SW480 (cell line): ENCODE measurements around the gene MED25.

Experiments
- DNase-seq: peaks from one replicate; pipeline ENCODE4 v3.0.0-alpha.2; 2016; ENCODE audit warnings: low spot score

MED25 gene

GRCh38 chr19:49873834-49874233, 55.7 kb downstream of the MED25 start:
- DNase-seq, result no peak

- no peak for DNase-seq
Measured at GRCh38 chr19:49874503-49875157, 56.5 kb downstream of the MED25 start.

DNA sequence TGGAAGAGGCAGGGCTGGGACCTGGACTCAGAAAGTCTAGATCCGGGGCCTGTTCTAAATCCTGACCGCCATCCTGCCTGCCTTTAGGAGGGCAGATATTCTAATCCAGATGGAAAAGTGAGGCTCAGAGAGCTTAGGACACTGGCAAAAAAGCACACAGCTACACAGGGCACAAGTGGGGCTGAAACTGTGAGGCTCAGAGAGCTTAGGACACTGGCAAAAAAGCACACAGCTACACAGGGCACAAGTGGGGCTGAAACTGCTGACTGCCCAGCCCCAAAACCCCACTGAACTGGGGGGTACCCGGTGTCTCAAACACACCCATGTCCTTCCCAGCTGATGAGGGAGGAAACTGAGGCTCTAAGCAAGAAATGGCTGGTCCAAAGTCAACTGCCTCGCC, 57.1 kb downstream of the MED25 start:
- no peak for DNase-seq

DNA sequence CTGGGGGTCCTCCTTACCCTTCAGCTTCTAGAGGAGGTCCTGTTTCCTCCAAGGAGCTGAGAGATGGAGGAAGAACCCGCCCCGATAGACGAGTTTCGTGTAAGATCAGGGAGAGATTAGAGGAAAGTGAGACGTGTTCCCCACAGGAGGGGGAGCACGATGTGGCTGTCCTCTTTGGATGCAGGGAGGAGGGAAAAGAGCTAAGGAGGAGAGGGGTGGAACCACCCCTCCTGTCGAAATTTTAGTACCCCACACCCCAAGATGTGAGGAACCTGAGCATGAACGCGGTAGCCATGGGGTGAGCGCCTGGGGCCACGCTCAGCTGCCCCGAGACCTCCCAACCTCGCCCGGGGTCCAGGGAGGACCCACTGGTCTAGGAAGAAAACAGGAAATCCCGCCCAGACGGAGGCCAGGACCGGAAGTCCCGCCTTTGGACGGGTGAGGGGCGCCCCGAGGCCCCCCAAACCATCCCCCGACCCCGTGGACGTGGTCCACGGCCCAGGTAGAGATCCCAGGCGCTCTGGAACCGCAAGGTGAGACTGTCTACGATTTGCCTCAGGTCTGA, 57.9 kb downstream of the MED25 start:
- no peak for DNase-seq

DNA sequence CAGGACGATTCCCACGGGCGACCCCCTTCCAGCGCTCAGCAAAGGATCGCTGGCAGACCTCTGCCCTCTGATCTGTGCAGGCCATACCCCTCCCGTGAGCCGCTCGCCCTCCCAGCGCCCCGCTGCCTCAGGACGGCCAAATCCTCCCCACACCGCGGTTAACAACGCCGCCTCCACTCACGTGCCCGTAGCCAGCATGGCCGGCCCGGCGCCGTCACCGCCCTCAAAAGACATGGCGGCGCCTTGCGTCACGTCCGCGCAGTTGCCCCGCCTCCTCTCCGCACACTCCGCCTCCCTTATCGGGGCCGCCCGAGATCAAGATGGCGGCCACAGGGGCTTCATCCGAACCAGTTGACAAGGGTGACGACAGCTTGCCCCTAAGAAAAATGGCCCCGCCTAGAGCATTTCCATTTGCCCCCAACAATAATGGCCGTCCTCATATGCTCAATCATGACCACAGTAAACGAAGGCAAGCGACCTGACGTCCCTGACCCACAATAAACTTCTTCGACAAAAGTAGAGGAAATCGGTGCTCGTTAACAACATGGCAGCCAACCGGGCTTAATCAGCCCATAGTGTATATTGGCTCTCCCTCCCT, 58.4 kb downstream of the MED25 start:
- DNase-seq, result peak; percentile 100

DNA sequence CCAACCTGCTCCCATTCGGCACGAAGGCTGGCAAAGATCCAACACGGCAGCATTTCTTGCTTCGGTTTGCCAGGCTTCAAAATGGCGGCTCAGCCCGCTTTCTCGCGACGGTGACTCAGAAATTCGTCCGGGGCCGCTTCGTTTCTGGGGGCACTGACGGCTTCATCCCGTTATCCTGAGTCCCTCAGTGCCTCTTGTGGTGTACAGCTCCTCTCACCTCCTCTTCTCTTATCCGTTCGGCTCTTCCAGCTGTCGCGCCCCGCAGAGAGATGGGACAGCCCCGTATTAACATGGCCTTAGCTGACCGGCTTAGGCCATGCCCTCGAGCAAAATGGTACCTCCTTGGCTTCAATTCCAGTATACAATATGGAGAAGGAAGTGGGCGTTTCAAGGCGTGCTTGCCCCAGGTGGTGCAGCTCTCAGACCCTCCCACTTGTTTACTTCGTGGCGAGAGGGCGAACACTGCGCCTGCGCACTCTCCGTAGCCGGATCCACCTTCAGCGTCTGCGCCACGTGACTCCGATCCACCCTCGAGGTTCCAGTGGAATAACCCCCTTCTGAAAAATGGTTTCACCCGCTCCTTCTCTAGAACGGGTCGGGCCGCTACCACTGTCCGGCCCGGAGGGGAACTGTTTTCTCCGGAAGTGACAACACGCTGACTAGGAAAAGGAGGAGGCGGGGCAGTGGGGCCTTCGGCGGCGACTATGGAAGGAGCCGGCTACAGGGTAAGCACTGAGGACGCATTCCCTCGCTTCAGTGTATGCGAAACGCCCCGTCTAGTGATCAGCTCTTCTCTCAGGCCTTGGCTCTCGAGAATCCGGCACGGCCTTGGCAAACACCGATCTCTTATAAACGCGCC, 59.2 kb downstream of the MED25 start, which contains the start of the genes AKT1S1 and TBC1D17:
TSS of gene AKT1S1 (minus strand) at position 336 of the 859 bp plus-strand sequence. CDS start 4,060 bp downstream, outside the sequence.
TSS of gene TBC1D17 (plus strand) at position 683 of the 859 bp plus-strand sequence. CDS start at position 705, 22 bp downstream.
- peak; percentile 100 for DNase-seq

GRCh38 chr19:49877879-49878743, 60.0 kb downstream of the MED25 start:
- DNase-seq, result peak; percentile 97

DNA sequence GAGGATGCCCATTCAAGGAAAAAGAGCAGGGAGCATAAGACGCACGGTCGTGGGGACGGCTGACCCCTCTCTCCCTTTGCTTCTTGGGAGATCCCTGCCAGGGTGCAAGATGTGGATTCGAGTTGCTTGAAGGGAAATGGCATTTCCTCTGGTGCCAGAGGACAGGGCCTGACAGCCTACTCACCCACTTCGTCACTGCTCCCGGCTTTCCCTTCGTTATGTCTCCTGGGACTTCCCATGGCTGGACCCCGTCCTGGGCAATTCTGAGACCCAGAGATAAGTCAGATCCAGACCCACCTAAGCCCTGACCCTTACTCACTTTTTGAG, 60.6 kb downstream of the MED25 start:
- no peak for DNase-seq

- DNase-seq, result peak; percentile 44
Measured at GRCh38 chr19:49879243-49879963, 61.3 kb downstream of the MED25 start.

GRCh38 chr19:49880162-49880869, 62.2 kb downstream of the MED25 start:
- no peak for DNase-seq

DNA sequence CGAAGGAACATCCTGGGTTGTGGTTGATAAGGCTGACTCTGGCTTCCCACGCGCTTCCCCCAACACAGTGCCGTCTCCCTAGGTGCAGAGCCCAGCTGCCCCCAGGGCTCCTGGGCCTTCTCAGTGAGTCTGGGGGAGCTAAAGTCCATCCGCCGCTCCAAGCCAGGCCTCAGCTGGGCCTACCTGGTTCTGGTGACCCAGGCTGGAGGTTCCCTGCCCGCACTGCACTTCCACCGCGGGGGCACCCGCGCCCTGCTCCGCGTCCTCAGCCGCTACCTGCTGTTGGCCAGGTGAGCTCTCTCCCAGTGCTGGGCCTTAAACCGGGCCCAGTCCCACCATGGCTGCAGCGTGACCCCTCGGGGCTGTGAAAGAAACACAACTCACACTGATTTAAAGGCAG, 63.1 kb downstream of the MED25 start:
- DNase-seq, result no peak

DNA sequence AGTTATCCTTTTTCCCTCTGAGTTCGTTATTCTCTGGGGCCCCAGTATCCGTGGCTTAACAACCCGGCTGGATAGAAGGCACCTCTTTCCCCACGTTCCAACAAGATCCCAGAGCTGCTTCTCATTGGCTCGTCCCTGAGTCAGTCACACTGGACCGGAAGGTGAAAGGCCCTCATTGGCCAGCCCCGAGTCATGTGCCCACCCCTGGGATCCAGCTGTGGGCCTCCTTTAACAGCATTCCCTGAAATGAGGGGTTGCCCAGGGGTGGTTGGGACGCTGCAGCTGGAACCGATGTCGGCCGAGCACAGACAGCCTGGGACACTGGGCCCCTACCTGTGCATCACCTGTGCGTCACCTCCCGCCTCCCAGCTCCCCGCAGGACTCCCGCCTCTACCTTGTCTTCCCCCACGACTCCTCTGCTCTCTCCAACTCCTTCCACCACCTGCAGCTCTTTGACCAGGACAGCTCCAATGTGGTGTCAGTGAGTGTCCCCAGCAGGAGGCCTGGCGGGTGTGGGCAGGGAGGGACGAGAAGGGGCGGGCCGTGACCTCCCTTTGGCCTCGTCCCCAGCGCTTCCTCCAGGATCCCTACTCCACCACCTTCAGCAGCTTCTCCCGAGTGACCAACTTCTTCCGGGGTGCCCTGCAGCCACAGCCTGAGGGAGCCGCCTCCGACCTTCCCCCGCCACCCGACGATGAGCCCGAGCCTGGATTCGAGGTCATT, 63.7 kb downstream of the MED25 start:
- DNase-seq, result no peak

- no peak for DNase-seq
Measured at GRCh38 chr19:49882643-49883042, 64.6 kb downstream of the MED25 start.

- DNase-seq, result no peak
Measured at GRCh38 chr19:49883094-49883493, 65.0 kb downstream of the MED25 start.

GRCh38 chr19:49884109-49884508, 66.0 kb downstream of the MED25 start:
- no peak for DNase-seq

GRCh38 chr19:49884760-49885159, 66.7 kb downstream of the MED25 start:
- DNase-seq, result no peak
